Endothelial cell of umbilical vein (primary cell): ENCODE data around the gene EML1. TPM values are rescaled to one million over a fixed set of nuclear protein-coding genes. Genes with fewer than 3 reads are reported as not detected.

ENCODE experiments used
- BruUV-seq: library from RNA; stranded (reverse); fragments of 400-500 nt; replicated peaks from 2 replicates; lab custom pipeline; 2021; lab: Mats Ljungman, UMichigan
- CTCF ChIA-PET: fragments of 300-600, 350-600 bp; sonication (Branson Sonifier 250); formaldehyde crosslinking; loops from one replicate; lab custom pipeline; 2021; ENCODE audit warnings: antibody characterized with exemption, inconsistent platforms; lab: Charles Lee
- POLR2A ChIA-PET: fragments of 300-600, 350-600 bp; sonication (Branson Sonifier 250); formaldehyde crosslinking; loops from one replicate; lab custom pipeline; 2021; ENCODE audit warnings: antibody characterized with exemption, inconsistent platforms; lab: Charles Lee
- DNase-seq: peaks from one replicate; pipeline ENCODE4 v3.0.0-alpha.2; 2011; ENCODE audit warnings: low read depth, low spot score
- FAIRE-seq: peaks from 2 replicates; lab custom pipeline; 2011; peaks lifted over from hg19 to GRCh38; lab: Jason Lieb, UNC
- H2AFZ ChIP-seq: 2 replicates; pipeline ENCODE4 v1.6.0; 2012; ENCODE audit warnings: low read depth, low read length, control low read depth, inconsistent platforms
- H3K27ac ChIP-seq: 2 replicates; pipeline ENCODE4 v1.5.1; 2011; ENCODE audit warnings: low read depth, mild to moderate bottlenecking, control low read depth, low read length, moderate library complexity; ENCODE audit not compliant: insufficient read depth
- H3K27me3 ChIP-seq, 2 experiments: 2 replicates each; pipeline versions ENCODE4 v1.6.0 to v1.6.1; 2011; ENCODE audit warnings: low read length in 2 of 2, mixed read lengths in 1 of 2; ENCODE audit not compliant: control insufficient read depth in 2 of 2, insufficient read depth in 2 of 2
- H3K36me3 ChIP-seq, 2 experiments: 2 replicates in 1 of 2; 3 replicates in 1 of 2; pipeline ENCODE4 v1.5.1; 2011; ENCODE audit warnings: low read length in 2 of 2, mild to moderate bottlenecking in 1 of 2, moderate library complexity in 1 of 2; ENCODE audit not compliant: control insufficient read depth in 2 of 2, insufficient read depth in 2 of 2; ENCODE audit errors: extremely low read depth in 1 of 2
- H3K4me1 ChIP-seq: 3 replicates; pipeline ENCODE4 v1.5.1; 2011; ENCODE audit warnings: mild to moderate bottlenecking, low read length; ENCODE audit not compliant: control insufficient read depth, insufficient read depth; ENCODE audit errors: extremely low read depth
- H3K4me2 ChIP-seq: 2 replicates; pipeline ENCODE4 v1.6.1; 2011; ENCODE audit warnings: low read length, control low read depth, mixed read lengths; ENCODE audit not compliant: insufficient read depth
- H3K4me3 ChIP-seq, 3 experiments: fragments of 200-600 bp in 1 of 3; sonication (generic), shearing (Covaris generic) in 1 of 3; replicated peaks in 1 of 3; 2 replicates each; pipeline ENCODE4 v1.5.1; 2011 to 2016; ENCODE audit warnings: control low read depth in 3 of 3, low read length in 3 of 3, mild to moderate bottlenecking in 2 of 3, inconsistent platforms in 1 of 3, low read depth in 1 of 3, moderate library complexity in 1 of 3; ENCODE audit not compliant: insufficient read depth in 1 of 3
- H3K79me2 ChIP-seq: 2 replicates; pipeline ENCODE4 v1.6.0; 2012; ENCODE audit warnings: low read length, inconsistent platforms; ENCODE audit not compliant: control insufficient read depth, insufficient read depth
- H3K9ac ChIP-seq: replicated peaks from 2 replicates; pipeline ENCODE3; 2011; ENCODE audit warnings: low read length, control low read depth; ENCODE audit not compliant: insufficient read depth; ENCODE audit errors: extremely low read depth
- H3K9me1 ChIP-seq: replicated peaks from 3 replicates; pipeline ENCODE4 v1.6.0; 2011; ENCODE audit warnings: mild to moderate bottlenecking, low read length; ENCODE audit not compliant: control insufficient read depth, insufficient read depth; ENCODE audit errors: extremely low read depth
- H3K9me3 ChIP-seq: replicated peaks from 2 replicates; pipeline ENCODE4 v1.5.1; 2012; ENCODE audit warnings: low read length, inconsistent platforms; ENCODE audit not compliant: control insufficient read depth, insufficient read depth
- H4K20me1 ChIP-seq: replicated peaks from 2 replicates; pipeline ENCODE3; 2011; ENCODE audit warnings: mild to moderate bottlenecking, low read length; ENCODE audit not compliant: control insufficient read depth, insufficient read depth; ENCODE audit errors: extremely low read depth
- CTCF ChIP-seq, 2 donors: IDR thresholded peaks; 1 replicate in 1 of 2; 2 replicates in 1 of 2; pipeline ENCODE4 v1.5.1; 2011; ENCODE audit warnings: low read length in 2 of 2, mild to moderate bottlenecking in 2 of 2, moderate library complexity in 2 of 2, control low read depth in 1 of 2, inconsistent platforms in 1 of 2, low read depth in 1 of 2; ENCODE audit not compliant: insufficient read depth in 1 of 2; ENCODE audit errors: extremely low read depth in 1 of 2
- EZH2 ChIP-seq: IDR thresholded peaks from 2 replicates; pipeline ENCODE4 v1.6.1; 2012; ENCODE audit warnings: borderline replicate concordance, low read depth, mild to moderate bottlenecking, moderate library complexity, low read length, inconsistent platforms; ENCODE audit not compliant: severe bottlenecking
- FOS ChIP-seq: IDR thresholded peaks from 2 replicates; pipeline ENCODE4 v1.6.1; 2011; ENCODE audit warnings: mild to moderate bottlenecking, low read length, moderate library complexity, borderline replicate concordance; ENCODE audit not compliant: insufficient read depth
- GATA2 ChIP-seq: IDR thresholded peaks from 2 replicates; pipeline ENCODE4 v1.7.0; 2011; ENCODE audit warnings: low read depth, mild to moderate bottlenecking, moderate library complexity, mixed read lengths, low read length; ENCODE audit not compliant: insufficient read length, insufficient read depth
- JUN ChIP-seq: IDR thresholded peaks from 2 replicates; pipeline ENCODE4 v1.6.1; 2011; ENCODE audit warnings: borderline replicate concordance, low read depth; ENCODE audit not compliant: insufficient read length, insufficient read depth
- MYC ChIP-seq: IDR thresholded peaks from one replicate; pipeline ENCODE4 v1.6.1; 2011; ENCODE audit warnings: mild to moderate bottlenecking, low read depth, low read length
- POLR2A ChIP-seq: IDR thresholded peaks from 2 replicates; pipeline ENCODE4 v1.6.1; 2012; ENCODE audit warnings: low read depth, mild to moderate bottlenecking, control low read depth, low read length
- dilution Hi-C: fragments of 300-500 bp; cut with MboI; formaldehyde crosslinking; loops from one replicate; pipeline ENCODE4 v1.15.0; 2019; ENCODE audit warnings: low sequenced_read_pairs; ENCODE audit not compliant: extremely low pct_ligation_motif_present
- intact Hi-C: fragments of 100-400 bp; cut with micrococcal nuclease; formaldehyde crosslinking; loops from one replicate; pipeline ENCODE4 v1.10.0; 2022
- polyA plus RNA-seq, 4 experiments: library from polyadenylated mRNA; depleted of rRNA in 3 of 4; stranded (reverse) in 3 of 4; unstranded in 1 of 4; fragments of >200 nt; gene quantifications; 2 replicates each; pipeline versions ENCODE4 v1.2.1 to v1.2.3, GENCODE V29; 2011 to 2012; ENCODE audit warnings: missing spikeins in 1 of 4
- total RNA-seq: library from RNA; stranded (reverse); gene quantifications from 2 replicates; pipeline ENCODE4 v1.2.3, GENCODE V29; 2021

The EML1 gene
- total and polyA plus RNA-seq, 2 donors (not counting 3 experiments of a cell fraction or from before 2014, with no cell fraction given), result 22.9 to 33.0 TPM

DNA sequence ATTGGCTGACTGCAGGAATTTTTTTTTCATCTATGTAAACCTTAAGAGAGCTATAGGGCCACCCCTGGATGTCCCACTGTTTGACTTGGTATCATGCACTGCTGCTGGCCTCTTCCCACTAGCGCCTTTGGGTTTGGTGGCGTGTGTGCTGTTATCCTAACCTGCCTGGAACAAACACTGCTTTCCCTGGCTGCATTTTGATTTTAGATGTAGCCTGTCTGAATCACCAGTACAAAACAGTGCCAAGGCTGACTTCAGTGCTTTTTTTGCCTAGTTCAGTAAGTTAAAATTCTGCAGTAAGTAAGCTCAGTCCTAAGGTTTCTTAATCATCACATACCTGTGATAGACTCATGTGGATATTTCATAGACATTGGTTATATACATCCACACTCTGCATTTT lies 99.2 kb downstream of the EML1 start:
- Histone ChIP-seq H3K36me3 (peaks cover under 1 to 3% of the 10 kb centered on the region in 2 experiments), H3K9me1 (no peaks in the 10 kb centered on the region), H3K79me2 (no peaks in the 10 kb centered on the region), H3K4me2 (no peak overlapping the region), H3K9me3 (no peaks in the 10 kb centered on the region), H3K4me1 (no peaks in the 10 kb centered on the region), H3K9ac (no peak overlapping the region), H3K27me3 (no peaks in the 10 kb centered on the region), H3K4me3 (no peak overlapping the region), H4K20me1 (no peaks in the 10 kb centered on the region), H2AFZ (no peak overlapping the region), H3K27ac (no peak overlapping the region)
- no TSS peak for BruUV-seq
- dilution Hi-C loops, result no loop called here
- intact Hi-C loops, result no loop called here
- FAIRE-seq, result no peak
- TF ChIP-seq POLR2A (no peak), MYC (no peak), FOS (no peak), CTCF (IDR thresholded peaks at IDR 0.05; ENCODE audit: extremely low read depth in 1 of 2, insufficient read depth in 1 of 2, low read depth in 1 of 2, low read length in 2 of 2) (no peak), EZH2 (no peak), JUN (no peak), GATA2 (no peak)
- CTCF ChIA-PET, result interaction anchor here (1.0 kb wide), 1 partner anchor 54 kb away, joined by 3 read pairs; no protein-coding TSS in a partner anchor
- POLR2A ChIA-PET, result no interaction called here
- DNase-seq, result no peak
